ENCODE measurements around the gene FSIP2. TPM values are rescaled to one million over a fixed set of nuclear protein-coding genes. Genes with fewer than 3 reads are reported as not detected.

FSIP2 gene
- total RNA-seq = 5.5 TPM

GRCh38 chr2:185738679-185739472 lies at the start of gene FSIP2:
TSS of gene FSIP2 (plus strand) at chr2:185738804. CDS start at chr2:185738895, 91 bp downstream.

Measured in camera-type eye (tissue), 1 donor.